Ovary (tissue), 9 donors: ENCODE results near the gene FBXO27. TPM values are rescaled to one million over a fixed set of nuclear protein-coding genes. Genes with fewer than 3 reads are reported as not detected.

ENCODE experiments used
- DNase-seq, 5 donors: peaks; one replicate each; pipeline ENCODE4 v3.0.0-alpha.2; 2019 to 2020
- H3K27ac ChIP-seq, 2 donors: fragments of 200-600 bp; one replicate each; pipeline versions ENCODE4 v1.5.1 to v1.8.0; 2019 to 2022
- H3K27me3 ChIP-seq: fragments of 200-600 bp; one replicate; pipeline ENCODE4 v1.8.0; 2022
- H3K36me3 ChIP-seq: fragments of 200-600 bp; sonication (generic); one replicate; pipeline ENCODE4 v1.5.1; 2019
- H3K4me1 ChIP-seq: one replicate; pipeline ENCODE4 v1.8.1; 2013; ENCODE audit warnings: mild to moderate bottlenecking, moderate library complexity; ENCODE audit not compliant: insufficient read depth
- H3K4me3 ChIP-seq: fragments of 200-600 bp; sonication (generic); one replicate; pipeline ENCODE4 v1.5.1; 2017
- H3K9me3 ChIP-seq, 2 donors: fragments of 200-600 bp in 1 of 2; sonication (generic) in 1 of 2; one replicate each; pipeline versions ENCODE4 v1.5.1 to v1.8.1; 2013 to 2019; ENCODE audit warnings: mild to moderate bottlenecking in 1 of 2, moderate library complexity in 1 of 2
- CTCF ChIP-seq, 3 donors: fragments of 450-650 bp in 2 of 3; fragments of 200-600 bp in 1 of 3; IDR thresholded peaks; one replicate each; pipeline versions ENCODE4 v1.5.1 to v1.8.0; 2016 to 2022; ENCODE audit warnings: antibody characterized with exemption in 3 of 3, mild to moderate bottlenecking in 1 of 3
- EP300 ChIP-seq: sonication (generic); formaldehyde crosslinking; IDR thresholded peaks from one replicate; pipeline ENCODE4 v1.6.1; 2017; ENCODE audit warnings: antibody characterized with exemption
- POLR2A ChIP-seq: fragments of 450-650 bp; IDR thresholded peaks from one replicate; pipeline ENCODE4 v1.6.1; 2017; ENCODE audit warnings: antibody characterized with exemption, mild to moderate bottlenecking, moderate library complexity
- WGBS, 3 donors: extraction: QIAGEN DNeasy Blood & Tissue Kit in 1 of 3; methylation state at CpG; one replicate each; pipeline versions ENCODE4 v1.1.5 to v1.1.7; 2013 to 2017; 5-methylcytosine and 5-hydroxymethylcytosine counted together
- intact Hi-C, 4 donors: fragments of 100-400 bp; cut with DNase I; formaldehyde crosslinking; loops; one replicate each; pipeline versions ENCODE4 v1.11.0 to v1.15.1; 2022 to 2023
- polyA plus RNA-seq, 2 donors: library from polyadenylated mRNA; stranded (reverse); fragments of 200-250 nt in 1 of 2; fragments of 350-450 nt in 1 of 2; fragmentation: Illumina TruSeq in 1 of 2; extraction: RNeasy Lipid Tissue Mini Kit (QIAGEN cat#74804) in 1 of 2; gene quantifications; one replicate each; pipeline ENCODE4 v1.2.3, GENCODE V29; 2013 to 2014
- total RNA-seq, 7 donors: library from RNA; depleted of rRNA in 2 of 7; stranded (reverse); fragments of >200 nt in 2 of 7; fragmentation: NEBNext Ultra II Directional in 3 of 7; extraction: Animal tissue kit (Norgen Biotek cat#: 25700) in 3 of 7; gene quantifications; one replicate each; pipeline versions ENCODE4 v1.1.0 to v1.2.4, GENCODE V29; 2016 to 2023
- donor health status: DM: no; HTN: no; CAD: no; lungs with moderate emphysema.
- donor health status: DM: no; HTN: no; CAD: no.
- donor health status: Bipolar disorder and iron deficiency.
- donor health status: DM: yes; HTN: yes; CAD: no.
- donor health status: DM: no; HTN: no; CAD: no.
- donor health status: DM: yes; HTN: yes; CAD: no.

FBXO27 gene
- total and polyA plus RNA-seq, 9 donors, result 5.7 to 21.4 (median 15.2) TPM

- H3K27ac ChIP-seq, result no peak overlapping the region
- TF ChIP-seq EP300 (no peak), CTCF (IDR thresholded peaks at IDR 0.05) (no peak), POLR2A (no peak)
- no peaks in the 10 kb centered on the region for H3K36me3 ChIP-seq
- no peaks in the 10 kb centered on the region for H3K27me3 ChIP-seq
- DNase-seq, result no peak
- no peaks in the 10 kb centered on the region for H3K9me3 ChIP-seq
- no peak overlapping the region for H3K4me3 ChIP-seq
- no peaks in the 10 kb centered on the region for H3K4me1 ChIP-seq
- intact Hi-C loops, result no loop called here
- 92 to 93% (median 92%) methylated on average over 6 of the region's 6 CpGs for WGBS, 3 donors
Measured at GRCh38 chr19:39008137-39008536, 24.2 kb downstream of the FBXO27 start.

- no peak for DNase-seq
- H3K4me1 ChIP-seq, result no peaks in the 10 kb centered on the region
- H3K36me3 ChIP-seq, result no peaks in the 10 kb centered on the region
- 30 to 46% (median 37%) methylated on average over 3 of the region's 3 CpGs for WGBS, 3 donors
- H3K9me3 ChIP-seq, result no peaks in the 10 kb centered on the region
- no peak for TF ChIP-seq POLR2A
- no peak for TF ChIP-seq EP300
- no peak for TF ChIP-seq CTCF (IDR thresholded peaks at IDR 0.05)
- intact Hi-C loops, result no loop called here
- no peaks in the 10 kb centered on the region for H3K27me3 ChIP-seq
- H3K27ac ChIP-seq, result no peak overlapping the region
- no peak overlapping the region for H3K4me3 ChIP-seq
Measured at GRCh38 chr19:39007096-39007495, 25.3 kb downstream of the FBXO27 start.

- TF ChIP-seq EP300, result no peak
- no peak for TF ChIP-seq POLR2A
- no peak for TF ChIP-seq CTCF (IDR thresholded peaks at IDR 0.05)
- no peaks in the 10 kb centered on the region for H3K9me3 ChIP-seq
- H3K27me3 ChIP-seq, result no peaks in the 10 kb centered on the region
- no peaks in the 10 kb centered on the region for H3K36me3 ChIP-seq
- intact Hi-C loops, result no loop called here
- H3K27ac ChIP-seq, result no peak overlapping the region
- H3K4me3 ChIP-seq, result no peak overlapping the region
- no peaks in the 10 kb centered on the region for H3K4me1 ChIP-seq
- no peak for DNase-seq
- 70 to 78% (median 71%) methylated on average over 9 of the region's 9 CpGs for WGBS, 3 donors
Measured at GRCh38 chr19:39004403-39004802, 27.9 kb downstream of the FBXO27 start.

GRCh38 chr19:39003796-39004195 is 28.6 kb downstream of the FBXO27 start:
- no peak for TF ChIP-seq CTCF (IDR thresholded peaks at IDR 0.05)
- TF ChIP-seq EP300, result no peak
- TF ChIP-seq POLR2A, result no peak
- WGBS, 3 donors, result 83 to 86% (median 86%) methylated on average over 4 of the region's 4 CpGs
- Histone ChIP-seq H3K4me1 (no peaks in the 10 kb centered on the region), H3K27ac (no peak overlapping the region), H3K4me3 (no peak overlapping the region), H3K9me3 (no peaks in the 10 kb centered on the region), H3K36me3 (no peaks in the 10 kb centered on the region), H3K27me3 (no peaks in the 10 kb centered on the region)
- no peak for DNase-seq
- intact Hi-C loops, result no loop called here

- TF ChIP-seq CTCF (IDR thresholded peaks at IDR 0.05), result no peak
- no peak for TF ChIP-seq POLR2A
- no peak for TF ChIP-seq EP300
- no peaks in the 10 kb centered on the region for H3K4me1 ChIP-seq
- no peaks in the 10 kb centered on the region for H3K9me3 ChIP-seq
- intact Hi-C loops, result no loop called here
- H3K27ac ChIP-seq, result no peak overlapping the region
- DNase-seq, result no peak
- no peaks in the 10 kb centered on the region for H3K36me3 ChIP-seq
- H3K4me3 ChIP-seq, result no peak overlapping the region
- WGBS, 3 donors, result 77 to 88% (median 83%) methylated on average over 4 of the region's 4 CpGs
- no peaks in the 10 kb centered on the region for H3K27me3 ChIP-seq
Measured at GRCh38 chr19:39003188-39003587, 29.2 kb downstream of the FBXO27 start.
